ENCODE data around the gene CHMP3.

GRCh38 chr2:86488561-86489250, 74.5 kb downstream of the CHMP3 start:
- TF ChIP-seq CTCF (IDR thresholded peaks at IDR 0.05 in 4 of 5, conservative IDR thresholded peaks at IDR 0.05 in 1 of 5) (no peak), POLR2A (IDR thresholded peaks at IDR 0.05) (no peak)

Data from gastrocnemius medialis (tissue), 4 donors.